ENCODE results near the gene RPL32. TPM values are rescaled to one million over a fixed set of nuclear protein-coding genes. Genes with fewer than 3 reads are reported as not detected.

RPL32 gene
- total RNA-seq, 3 donors from 2014 or later (not counting 1 experiment from before 2014, with no cell fraction given), result 1,034 to 1,328 (median 1,277) TPM

DNA sequence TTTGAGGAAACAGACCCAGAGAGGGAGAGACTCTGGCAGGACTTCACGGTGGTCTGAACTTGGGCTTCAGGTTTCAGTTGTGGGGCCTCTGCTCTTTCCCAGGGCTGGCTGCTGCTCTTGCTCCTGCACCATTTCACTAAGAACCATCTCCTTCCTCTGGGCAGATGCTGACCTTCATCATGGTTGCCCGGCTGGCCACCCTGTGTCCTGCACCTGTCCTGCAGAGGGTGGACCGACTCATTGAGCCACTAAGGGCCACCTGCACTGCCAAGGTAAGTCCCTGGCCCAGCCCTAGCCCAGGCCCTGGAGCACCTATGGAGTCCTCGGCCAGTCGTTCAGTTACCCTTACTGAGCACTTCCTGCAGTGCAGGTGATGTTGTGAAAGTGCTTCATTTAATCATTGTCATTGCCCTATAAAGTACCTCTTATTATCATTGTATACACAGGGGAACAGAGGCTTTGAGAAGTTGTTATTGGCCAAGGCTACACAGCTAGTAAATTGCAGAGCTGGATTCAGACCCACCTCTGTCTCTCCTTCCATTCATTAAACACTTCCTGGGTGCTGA lies 10.0 kb downstream of the RPL32 start:
- DNase-seq, result no peak
- TF ChIP-seq, protein P1, sequence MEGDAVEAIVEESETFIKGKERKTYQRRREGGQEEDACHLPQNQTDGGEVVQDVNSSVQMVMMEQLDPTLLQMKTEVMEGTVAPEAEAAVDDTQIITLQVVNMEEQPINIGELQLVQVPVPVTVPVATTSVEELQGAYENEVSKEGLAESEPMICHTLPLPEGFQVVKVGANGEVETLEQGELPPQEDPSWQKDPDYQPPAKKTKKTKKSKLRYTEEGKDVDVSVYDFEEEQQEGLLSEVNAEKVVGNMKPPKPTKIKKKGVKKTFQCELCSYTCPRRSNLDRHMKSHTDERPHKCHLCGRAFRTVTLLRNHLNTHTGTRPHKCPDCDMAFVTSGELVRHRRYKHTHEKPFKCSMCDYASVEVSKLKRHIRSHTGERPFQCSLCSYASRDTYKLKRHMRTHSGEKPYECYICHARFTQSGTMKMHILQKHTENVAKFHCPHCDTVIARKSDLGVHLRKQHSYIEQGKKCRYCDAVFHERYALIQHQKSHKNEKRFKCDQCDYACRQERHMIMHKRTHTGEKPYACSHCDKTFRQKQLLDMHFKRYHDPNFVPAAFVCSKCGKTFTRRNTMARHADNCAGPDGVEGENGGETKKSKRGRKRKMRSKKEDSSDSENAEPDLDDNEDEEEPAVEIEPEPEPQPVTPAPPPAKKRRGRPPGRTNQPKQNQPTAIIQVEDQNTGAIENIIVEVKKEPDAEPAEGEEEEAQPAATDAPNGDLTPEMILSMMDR (IDR thresholded peaks at IDR 0.05), result no peak
- no peak overlapping the region for H3K4me3 ChIP-seq (ENCODE audit: low read length)
- no peaks in the 10 kb centered on the region for H3K9me3 Mint-ChIP-seq
- H3K36me3 ChIP-seq (ENCODE audit: control insufficient read depth, insufficient read depth, low read length), result peaks cover 43% of the 10 kb centered on the region
- H3K36me3 Mint-ChIP-seq, result no peaks in the 10 kb centered on the region
- H3K4me1 Mint-ChIP-seq, result no peaks in the 10 kb centered on the region
- ATAC-seq, result peak in 1 of 3 donors; percentile 9
- no peaks in the 10 kb centered on the region for H3K27me3 Mint-ChIP-seq (ENCODE audit: low read depth in 2 of 2)
- no peaks in the 10 kb centered on the region for H3K9me3 ChIP-seq (ENCODE audit: control insufficient read depth, insufficient read depth, low read length)
- intact Hi-C loops (cut with micrococcal nuclease), result no loop called here
- no peak overlapping the region for H3K27ac ChIP-seq (ENCODE audit: low read length)
- no peaks in the 10 kb centered on the region for H3K27me3 ChIP-seq (ENCODE audit: control insufficient read depth, insufficient read depth, low read length)
- over 99% methylated on average over 5 of the region's 5 CpGs for WGBS (ENCODE audit: insufficient coverage)
- H3K4me1 ChIP-seq (ENCODE audit: control insufficient read depth, insufficient read depth, low read length), result no peaks in the 10 kb centered on the region
- no peak overlapping the region for H3K4me3 Mint-ChIP-seq
- H3K27ac Mint-ChIP-seq, result peak overlapping the region; percentile 53 to 59

DNA sequence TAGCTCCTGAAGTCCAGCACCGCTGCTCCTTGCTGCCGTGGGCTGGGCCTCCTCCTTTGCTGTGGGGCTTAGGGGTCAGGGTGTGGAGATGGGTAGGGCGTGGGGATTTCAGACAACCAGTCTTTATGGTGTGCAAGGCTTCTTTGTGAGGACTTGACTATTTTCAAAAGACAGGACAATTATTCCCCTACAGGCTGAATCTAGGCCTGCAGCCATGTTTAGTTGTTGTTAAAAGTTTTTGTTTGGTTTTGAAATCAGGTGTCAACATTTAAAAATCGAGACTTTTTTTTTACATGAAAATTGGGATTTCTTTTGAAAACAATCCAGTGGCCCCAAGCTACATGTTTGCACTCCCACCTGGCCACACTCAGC lies 10.6 kb downstream of the RPL32 start:
- Histone ChIP-seq H3K4me1 (ENCODE audit: control insufficient read depth, insufficient read depth, low read length) (no peaks in the 10 kb centered on the region), H3K4me3 (ENCODE audit: low read length) (no peak overlapping the region), H3K27me3 (ENCODE audit: control insufficient read depth, insufficient read depth, low read length) (no peaks in the 10 kb centered on the region), H3K36me3 (ENCODE audit: control insufficient read depth, insufficient read depth, low read length) (peaks cover 37% of the 10 kb centered on the region), H3K27ac (ENCODE audit: low read length) (no peak overlapping the region), H3K9me3 (ENCODE audit: control insufficient read depth, insufficient read depth, low read length) (no peaks in the 10 kb centered on the region)
- 95% methylated on average over 2 of the region's 4 CpGs for WGBS (ENCODE audit: insufficient coverage)
- TF ChIP-seq, protein P1 (IDR thresholded peaks at IDR 0.05), result no peak
- DNase-seq, result no peak
- H3K27ac Mint-ChIP-seq, result peak overlapping the region in 1 of 2 donors; percentile 53
- no peaks in the 10 kb centered on the region for H3K4me1 Mint-ChIP-seq
- no peaks in the 10 kb centered on the region for H3K27me3 Mint-ChIP-seq (ENCODE audit: low read depth in 2 of 2)
- peak in 1 of 3 donors; percentile 19 for ATAC-seq
- intact Hi-C loops (cut with micrococcal nuclease), result no loop called here
- H3K4me3 Mint-ChIP-seq, result no peak overlapping the region
- no peaks in the 10 kb centered on the region for H3K36me3 Mint-ChIP-seq
- no peaks in the 10 kb centered on the region for H3K9me3 Mint-ChIP-seq

DNA sequence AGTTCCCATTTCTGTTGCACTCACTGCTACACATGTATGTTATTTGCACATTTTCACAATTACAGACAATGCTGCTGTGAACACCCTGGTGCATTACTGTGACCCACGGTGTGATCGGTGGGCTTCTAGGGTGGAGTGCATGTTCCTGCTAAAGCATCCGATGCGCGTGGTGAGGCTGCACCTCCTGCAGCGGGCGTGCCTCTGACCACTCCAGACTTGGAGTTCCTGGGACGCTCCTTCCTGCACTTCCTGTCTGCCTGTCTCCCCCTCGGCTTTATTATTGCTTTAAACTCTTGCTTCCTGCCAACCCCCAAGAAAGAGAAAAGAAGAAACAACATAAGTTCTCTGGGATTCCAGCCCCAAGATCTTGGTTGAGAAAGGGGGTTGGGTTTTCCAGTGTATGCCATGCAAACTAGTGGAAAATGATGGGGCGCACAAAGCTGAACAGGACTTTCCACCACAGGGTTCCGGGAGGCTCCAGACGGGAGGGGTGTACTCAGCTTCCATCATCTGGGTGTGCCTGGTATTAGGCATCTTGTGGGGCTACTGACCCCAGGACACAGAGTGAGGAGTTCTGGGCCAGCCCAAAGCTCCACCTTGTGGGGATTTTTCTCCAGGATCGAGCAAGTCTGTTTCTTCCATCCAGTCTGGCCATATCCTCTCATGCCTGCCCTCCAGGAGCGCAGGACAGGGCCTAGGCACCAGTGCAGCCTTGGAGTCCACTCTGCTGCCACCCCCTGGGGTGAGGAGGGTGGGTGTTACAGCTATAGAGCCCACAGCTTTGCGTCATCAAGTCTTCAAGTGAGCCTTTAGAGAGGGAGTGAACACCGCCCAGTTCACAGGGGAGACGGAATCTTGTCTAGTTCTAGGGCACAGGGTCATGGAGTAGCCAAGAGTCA lies 11.2 kb downstream of the RPL32 start:
- no peak overlapping the region for H3K27ac ChIP-seq (ENCODE audit: low read length)
- no peaks in the 10 kb centered on the region for H3K9me3 ChIP-seq (ENCODE audit: control insufficient read depth, insufficient read depth, low read length)
- 90% methylated on average over 17 of the region's 17 CpGs for WGBS (ENCODE audit: insufficient coverage)
- no peaks in the 10 kb centered on the region for H3K27me3 ChIP-seq (ENCODE audit: control insufficient read depth, insufficient read depth, low read length)
- Mint-ChIP-seq H3K4me3 (no peak overlapping the region), H3K36me3 (no peaks in the 10 kb centered on the region), H3K27ac (no peak overlapping the region), H3K27me3 (ENCODE audit: low read depth in 2 of 2) (no peaks in the 10 kb centered on the region), H3K4me1 (no peaks in the 10 kb centered on the region), H3K9me3 (no peaks in the 10 kb centered on the region)
- H3K4me3 ChIP-seq (ENCODE audit: low read length), result no peak overlapping the region
- DNase-seq (no peak), ATAC-seq (peak in 1 of 3 donors; percentile 5)
- H3K4me1 ChIP-seq (ENCODE audit: control insufficient read depth, insufficient read depth, low read length), result no peaks in the 10 kb centered on the region
- intact Hi-C loops (cut with micrococcal nuclease), result no loop called here
- TF ChIP-seq, protein P1 (IDR thresholded peaks at IDR 0.05), result no peak
- H3K36me3 ChIP-seq (ENCODE audit: control insufficient read depth, insufficient read depth, low read length), result peaks cover 30% of the 10 kb centered on the region
